HK-2 (cell line): Measurements from ENCODE around the gene NDUFC2.
A peak's percentile ranks its signal among the peaks of the same experiment; 100 is the strongest.
"Not testable (repeated sequence)": the region's sequence is repeated elsewhere in the genome, so short reads cannot be mapped to it uniquely, and the experiment has no call there.

Experiments used
- DNase-seq: peaks from one replicate; pipeline ENCODE4 v3.0.0-alpha.2; 2018; ENCODE audit not compliant: unreplicated experiment

Gene NDUFC2

DNA sequence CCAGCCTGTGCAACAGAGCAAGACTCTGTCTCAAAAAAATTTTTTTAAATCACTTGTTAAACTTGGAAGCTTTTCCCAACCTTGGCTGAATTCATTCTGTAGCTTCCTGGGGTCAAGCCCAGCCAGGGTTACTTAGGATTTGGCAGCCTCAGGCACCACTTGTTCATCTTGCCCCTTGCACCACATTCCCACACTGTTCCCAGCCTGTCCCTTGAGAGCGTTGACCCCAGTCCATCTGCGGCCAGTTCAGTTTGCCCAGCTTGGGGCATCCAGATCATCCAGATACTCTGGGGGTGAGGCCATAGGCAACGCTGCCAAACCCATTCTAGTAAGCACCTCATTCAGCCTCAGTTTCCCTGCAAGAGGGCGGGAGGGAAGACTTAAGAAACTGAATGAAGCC lies 24.7 kb downstream of the NDUFC2 start:
- DNase-seq, result no peak

DNA sequence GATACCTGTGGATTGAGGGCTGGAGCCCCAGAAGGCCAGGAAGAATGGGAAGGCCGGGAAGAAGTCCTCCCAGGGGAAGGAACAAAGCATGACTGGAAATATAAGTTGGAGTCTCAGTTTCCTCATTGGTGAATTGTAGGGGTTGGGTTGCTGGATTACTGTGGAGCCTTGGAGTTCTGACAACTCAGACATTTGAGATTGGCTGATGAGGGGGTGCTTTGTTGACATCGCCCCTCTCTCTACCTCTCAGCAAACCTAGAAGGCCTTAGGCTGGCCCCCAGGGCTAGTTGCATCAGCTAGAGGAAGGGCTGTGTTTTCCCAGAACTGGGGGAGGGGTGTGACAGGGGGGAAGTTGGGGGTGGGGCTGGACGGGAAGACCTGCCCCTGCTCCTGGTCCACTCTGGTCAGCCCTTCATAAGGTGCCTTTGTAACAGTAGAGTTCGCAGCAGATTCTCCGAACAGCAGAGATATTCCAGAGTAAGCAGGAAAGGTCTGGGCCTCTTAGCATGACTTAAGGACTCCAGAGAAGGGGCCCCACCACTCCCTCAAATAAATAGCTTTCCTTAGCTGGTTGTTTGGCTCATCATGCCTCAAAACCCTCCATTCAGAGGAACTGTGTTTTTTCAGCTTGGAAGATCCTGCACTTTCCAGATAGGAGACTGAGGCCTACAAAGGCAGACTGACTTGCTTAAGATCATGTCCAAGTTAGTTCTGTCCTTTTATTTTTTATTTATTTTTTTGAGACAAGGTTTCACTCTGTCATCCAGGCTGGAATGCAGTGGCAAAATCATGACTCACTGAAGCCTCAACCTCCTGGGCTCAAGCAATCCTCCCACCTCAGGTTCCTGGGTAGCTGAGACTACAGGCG lies 28.5 kb downstream of the NDUFC2 start:
- peak; percentile 26 for DNase-seq

DNA sequence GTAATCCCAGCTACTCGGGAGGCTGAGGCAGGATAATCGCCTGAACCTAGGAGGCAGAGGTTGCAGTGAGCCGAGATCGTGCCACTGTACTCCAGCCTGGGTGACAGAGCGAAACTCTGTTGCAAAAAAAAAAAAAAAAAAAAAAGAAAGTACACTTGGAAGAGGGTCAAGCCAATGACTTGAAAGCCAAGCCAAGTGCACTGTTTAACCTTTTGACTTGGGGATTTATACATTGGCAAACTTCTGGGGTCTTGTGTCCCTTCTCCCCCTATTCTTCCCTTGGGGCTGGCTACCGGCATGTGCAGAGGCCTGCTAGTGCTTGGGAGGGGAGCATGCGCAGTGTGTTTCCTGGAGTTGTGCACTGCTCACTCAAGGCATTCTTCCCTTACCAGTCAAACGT lies 30.3 kb downstream of the NDUFC2 start:
- DNase-seq, result no peak

DNA sequence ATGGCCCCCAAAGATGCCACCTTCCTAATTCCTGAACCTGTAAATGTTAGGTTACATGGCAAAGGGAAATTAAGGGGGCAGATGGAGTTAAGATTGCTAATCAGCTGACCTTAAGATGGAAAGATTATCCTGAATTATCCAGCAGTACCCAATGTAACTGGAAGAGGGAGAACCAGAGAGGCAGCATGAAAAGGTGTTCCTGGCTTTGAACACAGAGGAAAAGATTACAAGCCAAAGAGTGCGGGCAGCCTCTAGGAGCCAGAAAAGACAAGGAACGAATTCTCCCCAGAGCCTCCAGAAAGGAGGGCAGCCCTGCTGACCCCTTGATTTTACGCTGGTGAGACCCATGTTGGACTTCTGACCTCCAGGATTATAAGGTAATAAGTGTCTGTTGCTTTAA lies 31.1 kb downstream of the NDUFC2 start:
- no peak for DNase-seq

DNA sequence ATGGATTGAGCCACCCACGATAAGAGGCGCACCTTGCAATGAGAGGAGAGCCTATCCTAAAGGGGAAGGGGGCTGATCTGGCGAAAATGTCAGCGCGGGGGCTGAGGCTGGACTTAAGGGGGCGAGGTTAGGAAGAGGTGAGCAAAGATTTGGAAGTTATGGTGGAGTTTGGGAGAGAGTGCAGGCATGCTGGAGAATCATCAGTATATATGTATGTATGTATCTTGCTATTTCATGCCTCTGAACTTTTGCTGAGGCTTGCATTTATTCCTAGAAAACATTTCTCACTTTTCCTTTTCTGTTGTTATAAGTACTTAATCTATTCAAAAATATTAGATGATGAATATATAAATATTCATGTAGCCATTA lies 33.2 kb downstream of the NDUFC2 start:
- DNase-seq, result no peak

DNA sequence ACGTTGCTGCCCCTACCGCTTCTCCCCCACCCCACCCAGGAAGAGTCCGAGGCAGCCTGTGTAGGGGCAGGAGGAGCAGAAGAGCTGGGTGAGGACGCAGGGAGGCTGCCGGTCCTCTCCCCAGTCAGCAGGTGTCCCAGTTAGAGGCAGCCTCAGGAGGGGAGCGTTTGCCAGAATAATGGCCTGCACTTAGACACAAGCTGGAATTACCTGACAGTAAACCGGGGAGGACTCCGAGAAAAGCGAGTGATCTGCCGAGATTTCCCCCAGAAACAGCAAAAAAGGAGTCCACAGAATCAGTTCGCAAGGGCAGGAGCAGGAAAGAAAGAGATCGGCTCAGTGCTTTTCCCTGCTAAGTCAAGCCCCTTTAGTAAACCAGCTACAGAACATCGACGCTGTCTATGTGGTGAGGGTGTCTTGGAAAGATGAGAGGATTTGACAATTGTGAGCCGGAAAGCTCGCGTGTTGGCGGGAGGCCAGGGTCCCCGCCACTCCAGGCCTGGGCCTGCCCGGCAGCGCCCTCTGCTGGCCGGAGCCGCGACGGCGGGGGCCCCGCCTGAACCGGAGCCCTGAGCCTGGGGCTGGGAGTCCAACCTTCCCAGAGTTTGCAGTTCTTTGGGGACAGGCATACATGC lies 33.7 kb downstream of the NDUFC2 start:
- DNase-seq, result peak; percentile 72

DNA sequence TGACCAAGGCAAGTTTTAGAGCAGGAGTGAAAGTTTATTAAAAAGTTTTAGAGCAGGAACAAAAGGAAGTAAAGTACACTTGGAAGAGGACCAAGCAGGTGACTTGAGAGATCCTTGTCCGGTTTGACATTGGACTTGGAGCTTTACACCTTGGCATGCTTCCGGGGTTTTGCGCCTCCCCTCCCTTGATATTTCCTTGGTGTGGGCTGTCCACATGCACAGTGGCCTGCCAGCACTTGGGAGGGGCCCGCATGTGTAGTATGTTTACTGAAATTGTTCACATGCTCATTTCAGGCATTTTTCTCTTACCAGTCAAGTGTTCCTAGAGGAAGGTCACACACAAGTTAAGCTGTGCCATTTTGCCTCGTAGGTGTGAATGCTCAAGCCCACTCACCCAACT lies 35.0 kb downstream of the NDUFC2 start:
- DNase-seq, result no peak

DNA sequence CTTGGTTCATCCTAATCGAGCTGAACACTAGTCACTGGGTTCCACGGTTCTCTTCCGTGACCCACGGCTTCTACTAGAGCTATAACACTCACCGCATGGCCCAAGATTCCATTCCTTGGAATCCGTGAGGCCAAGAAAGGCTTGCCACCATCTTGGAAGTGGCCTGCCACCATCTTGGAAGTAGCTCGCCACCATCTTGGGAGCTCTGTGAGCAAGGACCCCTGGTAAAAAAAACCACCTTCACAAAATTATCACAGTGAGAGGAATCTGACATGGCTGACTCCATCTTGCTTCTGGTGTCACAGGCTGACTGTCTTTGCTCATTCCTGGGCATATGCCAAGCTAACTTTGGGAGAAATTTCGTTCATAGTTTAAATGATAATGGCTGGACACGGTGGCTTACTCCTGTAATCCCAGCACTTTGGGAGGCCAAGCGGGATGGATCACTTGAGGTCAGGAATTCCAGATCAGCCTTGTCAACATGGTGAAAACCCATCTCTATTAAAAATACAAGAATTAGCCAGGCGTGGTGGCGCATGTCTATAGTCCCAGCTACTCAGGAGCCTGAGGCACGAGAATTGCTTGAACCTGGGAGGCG lies 37.7 kb downstream of the NDUFC2 start:
- no peak for DNase-seq

DNA sequence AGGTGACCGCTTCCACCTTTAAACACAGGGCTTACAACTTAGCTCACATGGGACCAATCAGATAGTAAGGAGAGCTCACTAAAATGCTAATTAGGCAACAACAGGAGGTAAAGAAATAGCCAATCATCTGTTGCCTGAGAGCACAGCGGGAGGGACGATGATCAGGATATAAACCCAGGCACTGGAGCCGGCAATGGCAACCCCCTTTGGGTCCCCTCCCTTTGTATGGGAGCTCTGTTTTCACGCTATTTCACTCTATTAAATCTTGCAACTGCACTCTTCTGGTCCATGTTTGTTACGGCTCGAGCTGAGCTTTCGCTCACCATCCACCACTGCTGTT lies 38.3 kb downstream of the NDUFC2 start:
- not testable (repeated sequence) for DNase-seq

DNA sequence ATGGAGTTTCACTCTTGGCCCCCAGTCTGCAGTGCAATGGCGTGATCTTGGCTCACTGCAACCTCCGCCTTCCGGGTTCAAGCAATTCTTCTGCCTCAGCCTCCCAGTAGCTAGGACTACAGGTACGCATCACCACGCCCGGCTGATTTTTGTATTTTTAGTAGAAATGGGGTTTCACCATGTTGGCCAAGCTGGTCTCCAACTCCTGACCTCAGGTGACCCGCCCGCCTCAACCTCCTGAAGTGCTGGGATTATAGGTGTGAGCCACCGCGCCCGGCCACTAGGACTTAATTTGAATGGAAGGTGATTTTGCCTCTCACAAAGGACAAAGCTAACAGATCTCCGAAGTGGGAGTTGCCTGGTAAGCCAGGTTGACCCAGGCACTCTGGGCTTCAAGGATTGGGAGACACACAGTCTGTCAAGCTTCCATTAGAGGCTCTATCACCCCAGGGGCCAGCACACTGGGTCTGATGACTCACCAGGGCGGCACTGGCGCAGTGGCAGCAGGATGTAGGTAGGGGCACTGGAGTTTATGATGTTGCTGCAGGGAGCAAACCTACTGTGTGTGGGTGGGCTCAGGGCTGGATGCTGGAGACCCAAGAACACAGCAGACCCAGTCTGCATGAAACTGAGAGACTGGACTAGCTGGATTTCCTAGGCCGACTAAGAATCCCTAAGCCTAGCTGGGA lies 38.8 kb downstream of the NDUFC2 start:
- peak; percentile 48 for DNase-seq

DNA sequence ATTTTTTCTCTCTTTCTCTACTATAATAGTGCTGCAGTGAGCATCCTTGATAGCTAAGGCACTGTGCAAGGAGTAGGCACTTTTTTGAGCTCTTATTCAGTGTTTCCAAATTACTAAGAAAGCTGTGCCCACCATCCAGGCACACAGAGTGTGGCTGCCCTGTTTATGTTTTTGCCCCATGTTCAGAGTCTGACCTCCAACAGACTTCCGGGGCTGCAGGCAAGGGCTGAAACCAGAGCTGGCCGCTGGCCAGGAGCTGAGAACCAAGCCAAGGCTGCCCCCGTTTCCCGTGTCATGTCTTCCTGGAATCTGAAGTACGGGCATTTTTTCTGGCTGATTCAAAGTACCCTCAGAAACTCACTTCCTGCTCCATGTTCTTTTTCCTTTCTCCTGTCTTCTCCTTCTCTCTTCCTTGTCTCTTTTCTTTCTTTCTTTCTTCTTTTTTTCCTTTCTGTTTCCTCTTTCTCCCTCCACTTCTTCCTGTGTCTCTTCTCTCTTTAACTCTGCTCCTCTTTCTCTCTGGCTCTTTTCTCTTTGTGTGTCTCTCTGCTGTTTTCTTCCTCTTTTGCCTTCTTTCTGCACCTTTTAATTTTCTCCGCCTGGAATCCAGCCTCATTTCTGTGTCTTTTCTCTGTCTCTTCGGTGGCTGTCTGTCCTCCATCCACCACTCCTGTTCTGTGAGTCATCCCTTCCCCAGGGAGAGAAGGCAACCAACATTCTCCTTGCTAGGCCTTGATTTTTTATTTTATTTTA lies 39.6 kb downstream of the NDUFC2 start:
- DNase-seq, result peak; percentile 80

DNA sequence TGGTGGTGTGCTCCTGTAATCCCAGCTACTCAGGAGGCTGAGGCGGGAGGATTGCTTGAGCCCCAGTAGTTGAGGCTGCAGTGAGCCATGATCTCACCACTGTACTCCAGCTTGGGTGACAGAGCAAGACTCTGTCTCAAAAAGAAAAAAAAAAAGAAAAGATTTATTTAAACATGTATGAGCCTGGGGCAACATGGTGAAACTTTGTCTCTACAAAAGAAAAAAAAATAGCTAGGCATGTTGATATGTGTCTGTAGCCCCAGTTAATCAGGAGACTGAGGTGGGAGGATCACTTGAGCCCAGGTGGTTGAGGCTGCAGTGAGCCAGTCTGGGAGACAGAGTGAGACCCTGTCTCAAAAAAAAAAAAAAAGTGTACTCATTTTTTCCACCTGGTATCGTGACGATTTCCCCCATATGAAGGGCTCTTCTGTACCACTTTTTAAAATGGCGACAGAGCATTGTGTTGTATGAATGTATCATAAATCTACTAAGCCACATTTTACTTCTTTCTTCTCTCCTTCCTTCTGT lies 40.2 kb downstream of the NDUFC2 start:
- no peak for DNase-seq

DNA sequence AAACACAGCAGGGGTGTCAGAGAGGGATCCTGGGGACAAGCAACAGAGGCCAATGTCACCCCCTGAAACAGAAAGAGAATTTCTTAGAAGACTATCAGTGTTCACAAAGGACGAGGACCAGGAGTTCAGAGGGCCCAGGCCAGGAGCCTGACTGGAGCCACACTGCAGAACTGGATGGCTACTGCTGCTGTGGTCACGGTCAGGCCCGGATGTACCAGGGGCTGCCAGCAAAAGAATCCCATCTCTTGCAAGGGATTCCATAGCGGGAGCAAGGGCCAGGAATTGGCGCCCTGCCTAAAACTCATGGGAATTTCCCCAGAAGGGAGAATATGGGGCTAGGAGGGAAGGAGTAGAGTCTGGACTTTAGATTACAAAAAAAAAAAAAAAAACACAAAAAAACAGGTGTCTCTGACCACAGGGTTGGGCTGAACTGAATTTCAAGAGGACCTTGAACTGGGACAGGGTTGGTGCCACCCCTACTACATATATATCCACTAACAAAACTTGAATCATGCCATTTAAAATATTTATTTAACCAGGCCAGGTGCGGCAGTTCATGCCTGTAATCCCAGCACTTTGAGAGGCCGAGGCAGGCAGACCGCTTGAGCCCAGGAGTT lies 40.9 kb downstream of the NDUFC2 start:
- DNase-seq, result no peak

DNA sequence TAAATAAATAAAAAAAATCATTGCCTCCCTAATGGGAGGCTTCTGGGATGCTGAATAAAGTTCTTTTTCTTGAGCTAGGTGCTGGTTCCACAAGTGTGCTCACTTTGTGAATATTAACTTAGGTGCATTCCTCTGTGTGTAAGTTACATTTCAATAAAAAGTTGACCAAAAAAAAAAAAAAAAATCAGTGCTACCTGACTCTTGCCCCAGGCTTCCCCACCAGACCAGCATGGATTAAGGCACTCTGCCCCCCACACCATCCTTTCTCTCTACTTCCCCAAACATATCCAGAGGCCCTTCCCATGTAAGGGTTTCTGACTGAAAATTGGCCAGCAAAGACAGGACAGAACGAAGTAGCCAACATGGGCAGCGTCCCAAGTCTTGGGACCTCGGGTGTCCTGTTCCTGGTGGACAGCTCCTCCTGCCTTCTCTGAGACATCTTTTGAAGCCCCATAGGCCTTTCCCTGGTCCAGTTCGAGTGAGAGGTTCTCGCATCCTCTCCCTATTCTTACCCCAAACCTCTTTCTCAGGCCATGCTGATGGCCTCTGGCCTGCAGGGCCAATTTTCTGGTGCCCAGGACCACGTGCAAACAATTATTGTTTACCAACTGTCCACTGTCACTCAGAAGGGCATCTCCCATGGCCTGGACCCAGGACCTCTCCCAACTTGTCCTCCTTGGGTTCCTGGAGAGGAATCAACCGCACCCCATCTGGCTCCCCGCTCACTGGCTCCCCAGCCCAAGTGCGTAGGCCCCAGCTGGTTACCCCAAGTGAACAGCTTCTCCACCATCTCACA lies 41.6 kb downstream of the NDUFC2 start:
- DNase-seq, result no peak

DNA sequence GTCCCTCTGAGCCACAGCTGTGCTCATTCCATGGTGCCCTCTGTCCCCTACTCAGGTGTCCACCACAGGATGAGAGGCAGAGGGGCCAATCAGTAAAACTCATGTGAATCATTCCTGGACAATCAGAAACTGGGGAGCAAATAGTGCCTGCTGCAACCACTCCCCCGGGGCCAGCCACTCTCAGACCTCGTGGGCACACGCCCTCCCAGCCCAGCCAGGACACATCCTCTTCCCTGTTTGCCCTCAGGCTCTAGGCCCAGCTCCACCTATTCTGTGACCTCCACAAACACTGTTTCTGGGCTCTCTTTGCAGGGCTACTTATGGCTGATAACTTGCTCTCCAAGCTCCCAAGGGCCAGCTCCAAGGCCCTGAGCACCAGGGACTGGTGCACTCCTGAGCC lies 42.6 kb downstream of the NDUFC2 start:
- DNase-seq, result no peak

DNA sequence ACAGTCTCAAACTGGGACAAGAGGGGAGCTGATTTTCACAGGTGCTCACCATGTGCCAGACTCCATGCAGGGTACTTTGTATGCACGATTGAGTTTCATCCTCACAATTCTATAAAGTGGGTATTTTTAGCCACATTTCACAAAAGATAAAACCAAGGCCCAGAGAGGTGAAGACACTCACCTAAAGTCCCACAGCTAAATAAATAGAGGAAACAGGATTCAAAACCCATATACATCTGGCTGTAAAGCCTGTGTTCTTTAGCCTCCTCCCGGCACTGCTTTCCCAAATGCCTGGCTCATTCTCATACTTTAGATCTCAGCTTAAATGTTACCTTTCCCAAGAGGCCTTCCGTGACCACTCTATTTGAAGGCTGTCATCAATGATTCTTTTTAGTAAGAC lies 43.3 kb downstream of the NDUFC2 start:
- DNase-seq, result no peak

DNA sequence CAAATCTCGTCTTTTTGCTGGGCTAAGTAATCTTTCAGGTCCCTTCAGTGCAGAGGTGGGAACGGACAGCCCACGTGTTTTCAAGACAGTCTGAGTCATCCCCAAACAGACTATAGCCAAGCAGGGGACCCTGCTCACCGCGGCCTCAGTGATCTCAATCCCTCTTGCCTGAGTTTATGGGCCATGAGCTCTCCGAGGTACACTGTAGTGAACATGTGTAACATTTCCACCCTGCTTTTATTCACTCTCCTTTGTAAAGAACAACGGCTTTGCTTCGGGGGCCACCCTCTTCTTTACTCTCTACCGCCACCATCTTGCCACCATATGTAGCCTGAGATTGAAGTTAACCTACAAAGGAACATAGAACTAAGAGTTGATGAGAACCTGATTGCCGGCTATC lies 45.0 kb downstream of the NDUFC2 start:
- no peak for DNase-seq

DNA sequence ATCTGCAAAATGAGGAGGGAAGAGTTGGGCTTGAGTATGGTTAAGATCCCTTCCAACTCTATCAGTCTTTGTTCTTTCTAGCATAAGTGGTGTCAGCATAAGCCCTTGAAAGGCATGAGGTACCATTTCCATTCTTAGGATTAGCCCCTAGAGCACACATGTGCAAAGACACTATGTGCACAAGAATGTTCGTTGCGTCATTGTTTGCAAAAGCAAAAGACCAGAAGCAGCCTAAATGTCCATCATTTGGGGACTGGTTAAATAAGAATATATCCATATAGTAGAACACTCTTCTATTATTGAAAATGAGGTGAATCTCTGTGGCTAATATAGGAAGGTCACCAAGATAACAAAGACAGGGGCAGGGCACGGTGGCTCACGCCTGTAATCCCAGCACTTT lies 46.6 kb downstream of the NDUFC2 start:
- DNase-seq, result no peak

DNA sequence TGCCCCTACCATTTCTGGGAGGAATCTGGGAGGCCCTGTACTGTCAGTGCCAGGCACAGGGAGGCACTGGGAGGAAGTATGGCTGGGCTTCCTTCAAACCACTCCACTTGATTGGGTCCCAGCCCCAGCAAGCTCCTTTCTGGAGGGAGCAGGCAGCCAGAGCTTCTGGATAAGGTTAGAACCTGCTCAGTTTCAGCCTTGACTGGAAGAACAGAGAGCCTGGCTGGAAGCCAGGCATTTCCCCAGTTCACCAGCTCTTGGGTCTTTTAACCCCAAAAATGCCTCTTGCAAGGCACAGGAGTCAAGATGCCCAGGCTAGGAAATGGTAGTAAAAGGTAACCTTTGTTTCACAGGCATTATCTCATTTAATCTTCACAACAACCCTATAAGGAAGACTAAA lies 47.6 kb downstream of the NDUFC2 start:
- DNase-seq, result no peak

DNA sequence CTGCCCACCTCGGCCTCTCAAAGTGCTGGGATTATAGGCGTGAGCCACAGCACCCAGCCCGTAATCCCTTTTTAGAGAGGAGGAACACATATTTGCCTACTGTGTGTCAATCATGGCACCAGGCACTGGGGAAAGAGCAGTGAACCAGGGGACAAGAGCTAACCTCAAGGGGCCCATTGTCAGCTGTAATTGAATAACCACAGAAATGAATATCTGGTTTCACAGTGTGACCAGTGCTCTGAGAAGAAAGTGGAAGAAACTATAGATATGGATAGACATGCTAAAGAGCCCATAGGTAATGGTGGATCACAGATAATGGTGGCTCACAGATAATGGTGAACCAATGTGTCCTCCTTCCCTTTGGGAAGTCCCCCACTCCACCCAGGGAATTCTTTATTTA lies 48.0 kb downstream of the NDUFC2 start:
- no peak for DNase-seq
